ENCODE results near the gene MKRN2OS. TPM values are rescaled to one million over a fixed set of nuclear protein-coding genes. Genes with fewer than 3 reads are reported as not detected.
A peak's percentile ranks its signal among the peaks of the same experiment; 100 is the strongest.
"Not testable (repeated sequence)": the region's sequence is repeated elsewhere in the genome, so short reads cannot be mapped to it uniquely, and the experiment has no call there.

Gene MKRN2OS
- total RNA-seq, 1 donor from 2014 or later = not detected

DNA sequence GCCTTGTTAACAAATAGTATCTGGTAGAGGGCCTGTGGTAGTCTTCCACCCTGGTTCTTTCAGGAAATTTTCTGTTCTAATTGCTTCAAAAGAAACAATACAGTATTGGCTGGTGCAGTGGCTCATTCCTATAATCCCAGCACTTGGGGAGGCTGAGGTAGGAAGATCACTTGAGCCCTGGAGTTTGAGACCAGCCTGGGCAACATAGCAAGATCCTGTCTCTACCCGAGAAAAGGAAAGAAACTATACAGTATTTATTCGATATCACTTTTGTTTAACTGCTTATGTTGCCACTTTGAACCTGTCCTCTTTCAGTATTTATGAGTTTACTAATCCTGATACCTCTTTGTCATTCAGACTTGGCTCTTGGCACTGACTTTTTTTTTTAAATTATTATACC lies 16.1 kb upstream of the MKRN2OS start:
- no peak for DNase-seq (ENCODE audit: low read depth in 2 of 2)

DNA sequence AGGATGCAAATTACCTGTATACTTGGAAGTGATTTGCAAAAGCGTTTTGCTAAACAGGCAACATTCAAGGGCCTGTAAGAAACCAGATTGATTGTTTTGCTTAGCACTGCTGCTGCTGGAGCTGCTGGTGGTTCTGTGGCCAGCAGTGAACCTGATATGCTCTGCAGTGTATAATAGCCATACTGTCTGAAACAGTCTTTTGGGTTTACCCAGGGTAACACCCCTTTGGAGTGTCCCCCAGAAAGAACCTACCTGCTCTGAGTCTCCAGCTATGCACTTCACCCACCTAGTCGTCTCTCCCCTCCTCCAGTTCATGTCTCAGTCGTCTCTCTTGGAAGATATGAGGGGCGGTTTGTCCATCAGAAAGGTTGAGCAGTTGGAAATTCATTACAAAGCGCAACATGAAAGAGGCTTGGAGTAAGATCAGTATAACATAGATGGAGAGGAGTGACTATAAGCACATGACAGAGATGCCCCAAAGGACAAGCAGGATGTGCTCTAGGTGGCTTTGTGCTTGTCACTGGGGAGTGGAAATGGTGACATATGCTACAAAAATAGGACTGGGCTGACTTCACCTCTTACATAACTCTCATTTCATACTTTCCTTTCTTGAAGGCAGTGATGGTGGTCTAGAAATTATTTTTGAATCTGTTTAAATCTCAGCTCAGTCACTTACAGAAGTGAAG lies 15.3 kb upstream of the MKRN2OS start:
- DNase-seq (ENCODE audit: low read depth in 2 of 2) = no peak

DNA sequence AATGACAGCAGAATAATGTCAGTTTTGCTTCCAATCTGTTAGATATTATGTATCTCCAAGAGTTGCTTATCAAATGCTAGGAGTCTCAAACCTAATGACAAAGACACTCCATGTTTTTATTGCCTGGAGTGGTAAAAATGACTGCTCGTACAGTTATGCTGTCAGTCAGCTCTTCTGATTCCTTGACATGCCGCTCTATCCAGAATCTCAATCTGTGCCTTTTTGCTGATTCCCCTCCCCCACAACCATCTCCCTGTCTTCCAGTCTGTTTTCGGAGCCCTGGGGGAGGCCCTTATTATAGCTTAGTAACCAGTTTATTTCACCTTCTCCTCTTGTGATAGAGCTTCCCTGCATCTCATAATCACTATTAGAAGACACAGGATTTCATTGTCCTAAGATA lies 14.2 kb upstream of the MKRN2OS start:
- no peak for DNase-seq (ENCODE audit: low read depth in 2 of 2)

DNA sequence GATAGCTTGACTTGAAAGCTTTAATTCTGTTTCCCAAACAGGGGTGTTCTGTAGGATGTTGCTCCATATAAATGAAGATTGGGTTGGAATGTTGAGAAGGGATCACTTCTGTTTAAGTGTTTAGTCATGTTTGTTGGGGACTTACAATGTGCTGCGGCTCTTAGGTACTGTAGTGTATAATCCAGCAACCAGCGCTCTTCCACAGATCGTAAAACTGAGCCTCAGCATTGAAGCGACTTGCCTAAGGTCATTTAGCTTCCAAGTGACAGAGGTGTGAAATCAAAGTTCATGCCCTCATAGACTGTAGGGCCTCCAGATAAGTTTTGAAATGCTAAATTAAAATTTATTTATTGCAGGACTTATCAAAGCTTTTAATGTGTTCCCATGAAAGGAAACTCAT lies 13.4 kb upstream of the MKRN2OS start:
- DNase-seq (ENCODE audit: low read depth in 2 of 2) = no peak

DNA sequence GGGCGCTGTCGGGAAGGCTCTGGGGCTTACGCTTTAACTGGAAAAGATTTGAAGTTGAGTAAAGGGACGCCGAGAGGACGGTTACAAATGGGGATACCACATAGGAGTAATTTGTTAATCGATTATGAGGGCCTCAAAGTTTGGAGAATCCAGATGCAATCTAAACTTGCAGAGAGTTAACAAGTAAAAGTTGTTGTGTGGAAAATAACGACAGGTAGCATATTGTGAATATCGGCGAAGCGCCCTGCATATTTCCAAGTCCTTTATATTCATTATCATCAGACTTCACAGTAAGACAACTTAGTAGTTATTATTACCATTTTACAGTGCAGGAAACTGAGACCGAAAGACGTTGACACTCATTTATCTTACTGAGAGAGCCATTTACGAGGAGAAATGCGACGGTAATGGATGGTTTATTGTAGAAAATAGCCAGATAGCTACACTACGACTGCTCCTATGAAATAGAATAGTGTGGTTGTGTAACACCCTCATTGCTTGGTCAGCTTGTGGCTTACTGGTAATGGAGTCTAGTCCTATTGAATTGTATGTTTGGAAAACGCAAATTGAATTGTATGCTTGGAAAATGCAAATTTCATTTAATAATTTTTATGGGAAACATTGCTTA lies 12.3 kb upstream of the MKRN2OS start:
- DNase-seq (ENCODE audit: low read depth in 2 of 2) = peak in 1 of 2 donors; percentile 30

DNA sequence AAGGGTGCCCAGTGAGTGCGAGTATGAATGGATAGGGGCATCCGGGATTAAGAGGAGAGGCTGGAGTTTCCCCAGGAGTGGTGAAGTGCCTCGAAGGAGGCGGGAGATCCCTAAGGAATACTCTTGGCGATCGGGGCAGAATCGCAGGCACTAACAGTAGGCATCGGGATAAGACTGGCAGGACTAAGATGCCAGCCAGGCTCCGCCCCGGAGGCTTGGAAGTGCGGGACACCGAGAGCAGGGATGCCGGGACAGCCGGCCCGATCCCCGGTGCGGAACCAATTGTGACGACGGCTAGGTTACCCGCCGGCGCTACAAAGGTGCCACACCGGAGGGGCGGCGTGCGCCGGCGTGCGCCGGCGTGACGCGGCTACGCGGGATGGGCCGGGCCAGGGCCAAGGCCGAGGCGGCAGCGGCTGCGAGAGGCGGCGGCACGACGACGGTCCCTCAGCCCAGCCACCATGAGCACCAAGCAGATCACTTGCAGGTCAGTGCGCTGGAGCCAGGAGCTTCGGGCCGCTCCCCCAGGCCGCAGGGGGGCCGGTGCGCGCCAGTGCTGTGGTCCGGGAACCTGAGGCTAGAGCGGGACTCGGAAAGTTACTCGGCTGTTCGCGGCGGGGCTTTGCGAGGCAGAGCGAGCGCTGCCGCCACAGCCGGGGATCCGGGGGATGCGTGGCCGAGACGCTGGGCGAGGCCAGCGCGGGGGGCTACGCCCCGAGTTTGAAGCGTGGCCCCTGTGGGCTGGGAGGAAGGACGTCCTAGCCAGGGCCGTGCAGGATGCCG lies 11.6 kb upstream of the MKRN2OS start, which contains the start of gene MKRN2:
Gene MKRN2, plus strand, starts transcription at position 398 of the 783 bp plus-strand sequence. Its CDS starts 64 bp downstream, at position 462.
- peak; percentile 73 to 92 for DNase-seq (ENCODE audit: low read depth in 2 of 2)

DNA sequence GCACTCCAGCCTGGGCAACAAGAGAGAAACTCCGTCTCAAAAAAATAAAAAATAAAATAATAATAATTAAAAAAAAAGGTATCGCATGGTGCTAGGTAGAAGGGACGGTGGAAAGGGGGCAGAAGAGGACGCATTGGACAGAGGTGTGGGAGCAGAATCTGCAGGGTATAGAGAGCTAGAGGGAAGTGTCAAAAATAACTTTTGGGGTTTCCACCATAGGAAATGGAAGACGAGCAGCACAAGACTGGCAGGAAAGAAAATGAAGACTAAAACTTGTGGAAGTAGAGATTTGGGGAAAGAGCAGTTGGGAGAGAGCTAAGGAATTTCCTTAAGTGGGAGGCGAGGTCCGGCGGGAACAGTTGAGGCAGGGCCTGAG lies 11.0 kb upstream of the MKRN2OS start:
- no peak for DNase-seq (ENCODE audit: low read depth in 2 of 2)

DNA sequence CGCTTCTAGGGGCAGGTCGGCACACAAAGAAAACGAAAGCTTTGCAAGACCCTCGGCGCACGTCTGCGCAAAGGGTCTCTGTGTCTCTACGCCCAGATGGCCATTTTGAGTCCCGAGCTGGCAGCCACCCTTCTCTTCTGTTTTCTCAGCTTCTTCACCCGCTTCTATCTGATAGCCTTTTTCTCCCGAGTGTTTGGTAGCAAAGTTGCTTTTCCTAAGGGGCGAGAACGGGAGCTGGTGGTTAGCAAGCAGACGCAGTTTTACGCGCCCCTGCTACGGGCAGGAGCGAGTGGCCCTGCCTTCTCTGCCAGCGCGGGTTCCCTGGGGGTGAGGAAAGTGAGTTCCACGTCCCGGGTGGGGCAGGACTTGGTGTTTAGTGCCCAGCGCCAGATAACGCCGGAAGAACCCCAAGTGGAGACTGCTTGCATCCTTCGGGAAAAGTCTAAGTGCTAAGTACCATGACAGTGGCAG lies 8.7 kb upstream of the MKRN2OS start:
- peak in 1 of 2 donors; percentile 34 for DNase-seq (ENCODE audit: low read depth in 2 of 2)

DNA sequence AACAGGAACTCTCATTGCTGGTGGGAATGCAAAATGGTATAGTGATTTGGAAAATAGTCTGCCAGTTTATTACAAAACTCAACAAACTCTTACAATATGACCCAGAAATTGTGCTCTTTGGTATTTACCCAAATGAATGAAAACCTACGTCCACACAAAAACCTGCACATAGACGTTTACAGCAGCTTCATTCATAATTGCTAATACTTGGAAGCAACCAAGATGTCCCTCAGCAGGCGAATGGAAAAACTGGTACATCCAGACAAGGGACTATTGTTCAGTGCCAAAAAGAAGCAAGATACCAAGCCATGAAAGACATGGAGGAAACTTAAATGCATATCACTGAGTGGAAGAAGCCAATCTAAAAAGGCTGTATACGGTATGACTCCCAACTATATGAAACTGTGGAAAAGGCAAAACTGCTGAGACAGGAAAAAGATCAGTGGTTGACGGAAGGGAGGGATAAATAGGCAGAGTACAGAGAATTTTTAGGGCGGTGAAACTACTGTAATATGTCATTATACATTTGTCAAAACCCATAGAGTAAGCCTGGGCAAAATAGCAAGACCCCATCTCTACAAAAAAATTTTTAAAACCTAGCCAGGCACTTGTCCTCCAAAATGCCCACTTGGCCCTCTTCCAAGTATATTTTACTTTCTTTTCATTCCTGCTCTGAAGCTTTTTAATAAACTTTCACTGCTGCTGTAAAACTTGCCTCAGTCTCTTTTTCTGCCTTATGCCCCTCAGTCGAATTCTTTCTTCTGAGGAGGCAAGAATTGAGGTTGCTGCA lies 4.9 kb upstream of the MKRN2OS start:
- DNase-seq (ENCODE audit: low read depth in 2 of 2) = no peak

DNA sequence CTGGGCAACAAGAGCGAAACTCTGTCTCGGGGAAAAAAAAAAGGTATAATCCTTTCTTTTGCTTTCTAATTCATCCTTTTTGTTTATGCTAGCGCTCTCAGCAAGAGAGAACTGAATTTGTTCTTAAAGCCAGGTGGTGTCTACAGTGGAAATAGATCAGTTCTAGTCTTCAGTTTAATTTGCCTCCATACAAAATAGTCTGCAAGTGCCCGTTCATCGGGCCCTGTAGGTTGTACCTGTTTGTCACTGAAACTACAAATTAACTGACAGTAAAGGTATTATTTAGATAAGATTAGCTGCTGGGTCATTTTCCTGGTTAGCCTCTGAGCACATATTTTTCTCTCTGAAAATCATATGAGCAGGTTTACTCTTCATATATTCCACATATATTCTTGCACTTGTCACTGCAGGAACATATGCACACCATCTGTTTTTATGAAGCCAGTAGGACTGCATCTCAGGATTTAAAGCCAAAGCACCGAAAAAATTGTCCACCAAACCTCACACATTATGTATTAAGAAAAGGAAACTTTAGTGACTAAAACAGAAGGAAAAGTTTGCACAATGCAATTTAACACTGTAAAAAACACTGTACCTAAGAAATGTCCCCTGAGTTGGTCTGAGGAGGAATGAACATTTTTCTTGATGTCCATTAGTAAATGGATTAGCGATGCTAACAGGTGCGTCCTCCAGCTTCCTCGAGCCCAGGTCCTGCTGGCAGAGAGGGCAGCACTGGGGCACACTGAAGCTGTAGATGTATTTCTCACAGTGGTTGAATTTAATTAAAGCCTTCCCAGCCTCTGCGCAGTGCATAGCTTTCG lies 437 bp downstream of the MKRN2OS start:
- DNase-seq (ENCODE audit: low read depth in 2 of 2) = no peak

DNA sequence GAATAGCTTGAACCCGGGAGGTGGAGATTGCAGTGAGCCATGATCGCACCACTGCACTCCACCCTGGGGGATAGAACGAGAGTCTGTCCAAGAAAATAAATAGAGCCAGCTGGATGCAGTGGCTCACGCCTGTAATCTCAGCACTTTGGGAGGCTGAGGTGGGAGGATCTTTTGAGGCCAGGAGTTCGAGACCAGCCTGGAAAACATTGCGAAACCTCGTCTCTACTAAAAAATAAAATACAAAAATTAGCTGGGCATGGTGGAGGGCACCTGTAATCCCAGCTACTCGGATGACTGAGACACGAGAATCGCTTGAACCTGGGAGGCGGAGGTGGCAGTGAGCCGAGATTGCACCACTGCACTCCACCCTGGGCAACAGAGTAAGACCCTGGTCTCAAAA lies 1.8 kb downstream of the MKRN2OS start:
- not testable (repeated sequence) for DNase-seq (ENCODE audit: low read depth in 2 of 2)

DNA sequence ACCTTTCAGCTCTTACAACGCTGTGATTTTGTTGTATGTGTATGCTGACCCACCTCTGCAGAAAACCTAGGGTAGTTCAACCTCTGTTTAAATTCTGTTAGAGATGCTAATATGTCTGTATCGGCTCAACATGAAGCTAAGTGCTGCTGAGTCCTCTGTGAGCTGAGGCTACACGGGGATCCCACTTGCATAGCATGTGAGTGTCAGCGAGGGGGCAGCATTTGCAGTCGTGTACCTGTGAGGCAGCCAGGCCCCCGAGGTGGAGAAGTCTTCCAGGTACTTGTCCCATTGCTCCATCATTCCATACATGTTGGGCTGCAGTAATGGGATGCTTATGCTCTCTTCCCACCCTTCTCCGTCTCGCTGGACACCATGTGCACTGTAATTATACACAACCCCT lies 3.7 kb downstream of the MKRN2OS start:
- peak in 1 of 2 donors; percentile 8 for DNase-seq (ENCODE audit: low read depth in 2 of 2)

DNA sequence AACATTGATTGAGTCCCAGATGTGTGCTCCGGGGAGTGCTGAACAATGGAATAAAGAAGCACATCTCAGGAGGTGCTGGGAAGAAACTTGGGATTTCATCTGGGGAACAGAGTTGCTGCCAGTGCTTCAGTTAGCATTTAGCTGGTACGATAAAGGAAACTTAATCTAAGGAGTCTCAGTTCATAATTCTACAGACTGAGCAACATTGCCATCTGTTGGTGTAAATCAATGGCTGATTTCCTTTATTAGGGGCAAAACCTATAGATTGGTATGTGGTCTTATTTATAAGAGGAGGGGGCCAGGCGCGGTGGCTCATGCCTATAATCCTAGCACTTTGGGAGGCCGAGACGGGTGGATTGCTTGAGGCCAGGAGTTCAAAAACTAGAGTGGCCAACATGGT lies 8.9 kb downstream of the MKRN2OS start:
- DNase-seq (ENCODE audit: low read depth in 2 of 2) = no peak

DNA sequence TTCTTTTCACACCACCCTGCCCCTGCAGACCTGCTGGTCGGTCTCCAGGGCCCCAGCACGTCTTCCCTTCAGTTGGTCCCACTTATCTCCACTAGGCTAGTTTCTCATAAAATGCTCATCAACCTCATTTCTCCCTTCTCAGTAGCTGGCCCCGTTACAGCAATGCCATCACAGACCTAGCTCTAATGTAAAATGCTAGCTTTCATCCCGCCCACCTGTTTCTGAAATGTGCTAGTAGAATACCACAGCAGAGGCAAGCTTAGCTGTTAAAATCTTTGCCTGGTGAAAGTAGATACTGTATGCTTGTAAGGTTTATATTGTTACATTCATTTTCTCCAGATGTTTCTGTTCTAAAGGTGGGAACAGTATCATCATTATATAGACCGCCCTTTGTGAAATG lies 13.1 kb downstream of the MKRN2OS start:
- DNase-seq (ENCODE audit: low read depth in 2 of 2) = no peak

DNA sequence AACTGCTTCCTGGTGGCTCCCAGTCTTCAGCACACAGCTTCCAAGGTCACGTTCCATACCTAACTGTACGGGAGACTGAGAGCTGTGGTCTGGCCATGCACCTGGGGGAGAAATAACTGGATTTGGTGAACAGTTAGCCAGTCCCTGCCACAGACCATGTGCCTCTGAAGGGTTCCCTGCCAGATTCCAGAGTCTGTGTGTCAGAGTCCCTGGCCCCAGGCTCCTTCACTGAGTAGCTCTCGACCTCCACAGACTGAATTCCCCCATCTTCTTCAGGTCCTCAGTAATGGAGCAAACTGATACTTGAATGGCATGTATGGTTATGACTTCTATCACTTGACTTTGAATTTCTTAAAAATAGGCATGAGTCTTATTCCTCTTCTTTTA lies 17.5 kb downstream of the MKRN2OS start:
- DNase-seq (ENCODE audit: low read depth in 2 of 2) = no peak

DNA sequence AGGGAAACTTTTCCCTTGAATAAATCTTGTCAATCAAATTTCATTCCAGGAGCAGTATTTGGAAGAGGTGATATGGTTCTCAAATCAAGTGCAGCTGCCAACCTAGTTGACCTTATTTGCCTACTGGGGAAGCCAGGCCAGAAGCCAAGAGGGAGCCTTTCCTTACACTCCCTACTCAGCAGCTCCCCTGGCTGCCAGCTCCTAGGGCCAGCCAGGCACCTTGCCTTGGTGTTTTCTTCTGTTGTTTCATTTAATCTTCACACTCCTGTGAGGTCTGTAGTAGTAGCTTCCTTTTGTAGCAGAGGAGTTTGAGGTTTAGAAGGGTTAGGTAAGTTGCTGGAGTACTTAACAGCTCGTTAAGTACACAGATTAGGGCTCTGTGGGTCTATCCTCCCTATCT lies 22.6 kb downstream of the MKRN2OS start:
- no peak for DNase-seq (ENCODE audit: low read depth in 2 of 2)

DNA sequence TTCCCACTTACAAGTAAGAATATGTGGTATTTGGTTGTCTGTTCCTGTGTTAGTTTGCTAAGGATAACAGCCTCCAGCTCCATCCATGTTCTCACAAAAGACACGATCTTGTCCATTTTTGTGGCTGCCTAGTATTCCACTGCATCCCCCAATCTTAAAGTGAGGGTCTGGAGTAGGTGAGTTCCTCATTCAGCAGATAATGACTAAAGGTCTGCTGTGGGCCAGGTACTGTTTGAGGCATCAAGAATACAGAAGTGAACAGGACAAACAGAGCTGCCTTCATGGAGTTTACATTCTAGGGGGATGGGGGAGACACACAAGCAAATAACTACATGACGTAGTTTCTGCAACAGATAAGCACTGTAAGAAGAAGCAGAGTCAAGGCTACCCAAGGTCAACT lies 24.3 kb downstream of the MKRN2OS start:
- DNase-seq (ENCODE audit: low read depth in 2 of 2) = no peak

DNA sequence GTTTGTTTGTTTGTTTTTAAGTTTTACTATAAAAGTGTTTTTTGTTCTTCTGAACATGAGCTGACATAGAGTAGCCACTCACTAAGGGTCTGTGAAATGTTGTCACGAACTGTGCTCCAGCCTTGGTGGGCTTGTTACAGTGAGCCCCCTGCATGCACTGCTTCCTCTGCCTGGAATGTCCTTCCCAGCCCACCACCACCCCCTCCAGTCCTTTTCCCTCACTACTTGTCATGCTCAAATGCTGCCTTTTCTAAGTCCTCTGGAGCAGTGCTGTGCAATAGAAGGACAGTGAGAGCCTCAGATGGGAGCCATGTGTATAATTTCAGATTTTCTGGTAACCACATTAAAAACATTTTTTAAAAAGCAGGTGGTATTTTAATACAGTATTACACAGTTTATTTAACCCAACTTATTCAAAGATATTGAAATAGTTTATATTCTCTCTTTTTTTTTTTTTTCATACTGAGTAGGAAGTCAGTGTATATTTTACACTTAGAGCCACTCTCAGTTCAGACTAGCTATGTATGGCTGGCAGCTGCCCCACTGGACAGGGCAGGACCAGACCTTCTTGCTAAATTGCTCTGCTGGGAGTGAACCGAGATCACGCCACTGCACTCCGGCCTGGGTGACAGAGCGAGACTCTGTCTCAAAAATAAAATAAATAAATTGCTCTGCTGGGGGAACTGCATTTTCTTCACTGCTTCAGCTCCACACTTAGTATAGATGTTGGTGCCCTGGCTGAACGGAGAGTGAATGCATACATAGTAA lies 26.9 kb downstream of the MKRN2OS start:
- no peak for DNase-seq (ENCODE audit: low read depth in 2 of 2)

DNA sequence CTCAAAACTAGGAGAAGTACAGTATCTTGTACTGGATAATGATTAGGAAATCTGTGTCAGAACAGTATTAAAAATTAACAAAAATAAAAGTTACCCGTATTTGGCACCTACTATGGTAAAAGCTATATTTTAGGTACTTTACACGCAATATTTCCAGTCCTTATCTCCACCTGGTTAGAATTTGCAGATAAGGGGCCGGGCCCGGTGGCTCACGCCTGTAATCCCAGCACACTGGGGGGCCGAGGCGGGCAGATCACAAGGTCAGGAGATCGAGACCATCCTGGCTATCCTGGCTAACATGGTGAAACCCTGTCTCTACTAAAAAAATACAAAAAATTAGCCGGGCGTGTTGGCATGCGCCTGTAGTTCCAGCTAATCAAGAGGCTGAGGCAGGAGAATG lies 28.4 kb downstream of the MKRN2OS start:
- DNase-seq (ENCODE audit: low read depth in 2 of 2) = no peak

DNA sequence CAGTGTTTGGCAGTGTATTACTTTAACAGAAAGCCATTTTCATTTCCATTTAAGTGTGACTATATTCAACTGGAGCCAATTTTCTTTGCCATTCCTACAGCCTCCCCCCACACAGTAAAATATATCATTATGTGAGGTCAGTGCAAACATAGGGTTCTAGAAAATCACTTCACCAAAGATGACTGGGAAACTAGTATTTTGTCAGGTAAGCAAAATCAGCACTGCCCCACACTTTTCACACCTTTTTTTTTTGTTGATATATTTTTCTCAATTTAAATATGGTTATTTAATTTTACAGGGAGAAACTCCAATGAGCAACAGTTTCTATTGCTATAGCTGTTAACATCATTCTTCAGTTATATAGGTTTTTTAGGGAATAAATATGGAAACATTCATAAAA lies 29.7 kb downstream of the MKRN2OS start:
- no peak for DNase-seq (ENCODE audit: low read depth in 2 of 2)

Data from dermis microvascular lymphatic vessel endothelial cell (primary cell).